Measurements from ENCODE around the gene PLCD3.

The PLCD3 gene

GRCh38 chr17:45148183-45149036 lies 16.1 kb upstream of the PLCD3 start, which contains the start of gene HEXIM1:
Gene HEXIM1 (plus strand): TSS chr17:45148475. CDS start chr17:45149191, 716 bp downstream.
- no peak for TF ChIP-seq CTCF (IDR thresholded peaks at IDR 0.05)

- no peak for TF ChIP-seq CTCF (IDR thresholded peaks at IDR 0.05)
Observed at GRCh38 chr17:45147581-45148182, 15.4 kb upstream of the PLCD3 start.

- TF ChIP-seq CTCF (IDR thresholded peaks at IDR 0.05) = no peak
Observed at GRCh38 chr17:45146890-45147580, 14.7 kb upstream of the PLCD3 start.

GRCh38 chr17:45146592-45146889 lies 14.2 kb upstream of the PLCD3 start:
- TF ChIP-seq CTCF (IDR thresholded peaks at IDR 0.05) = no peak

- no peak for TF ChIP-seq CTCF (IDR thresholded peaks at IDR 0.05)
Observed at GRCh38 chr17:45146166-45146565, 13.9 kb upstream of the PLCD3 start.

DNA sequence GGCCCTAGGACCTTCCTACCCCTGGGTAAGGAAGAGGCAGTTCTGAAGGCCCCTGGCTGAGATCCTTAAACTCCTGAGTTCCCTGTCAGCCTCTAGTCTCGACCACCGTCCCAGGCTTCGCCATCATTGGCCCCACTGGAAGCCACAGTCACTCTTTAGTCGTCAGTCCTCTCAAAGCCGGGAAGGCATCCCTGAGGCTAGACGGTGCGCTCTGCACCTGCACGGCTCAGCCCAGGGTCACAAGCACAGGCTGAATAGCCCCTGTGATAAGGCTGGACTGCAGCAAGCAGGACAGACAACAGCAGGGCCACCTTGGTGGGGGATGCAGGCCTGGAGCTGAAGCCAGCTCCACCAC lies 12.7 kb upstream of the PLCD3 start:
- no peak for TF ChIP-seq CTCF (IDR thresholded peaks at IDR 0.05)

DNA sequence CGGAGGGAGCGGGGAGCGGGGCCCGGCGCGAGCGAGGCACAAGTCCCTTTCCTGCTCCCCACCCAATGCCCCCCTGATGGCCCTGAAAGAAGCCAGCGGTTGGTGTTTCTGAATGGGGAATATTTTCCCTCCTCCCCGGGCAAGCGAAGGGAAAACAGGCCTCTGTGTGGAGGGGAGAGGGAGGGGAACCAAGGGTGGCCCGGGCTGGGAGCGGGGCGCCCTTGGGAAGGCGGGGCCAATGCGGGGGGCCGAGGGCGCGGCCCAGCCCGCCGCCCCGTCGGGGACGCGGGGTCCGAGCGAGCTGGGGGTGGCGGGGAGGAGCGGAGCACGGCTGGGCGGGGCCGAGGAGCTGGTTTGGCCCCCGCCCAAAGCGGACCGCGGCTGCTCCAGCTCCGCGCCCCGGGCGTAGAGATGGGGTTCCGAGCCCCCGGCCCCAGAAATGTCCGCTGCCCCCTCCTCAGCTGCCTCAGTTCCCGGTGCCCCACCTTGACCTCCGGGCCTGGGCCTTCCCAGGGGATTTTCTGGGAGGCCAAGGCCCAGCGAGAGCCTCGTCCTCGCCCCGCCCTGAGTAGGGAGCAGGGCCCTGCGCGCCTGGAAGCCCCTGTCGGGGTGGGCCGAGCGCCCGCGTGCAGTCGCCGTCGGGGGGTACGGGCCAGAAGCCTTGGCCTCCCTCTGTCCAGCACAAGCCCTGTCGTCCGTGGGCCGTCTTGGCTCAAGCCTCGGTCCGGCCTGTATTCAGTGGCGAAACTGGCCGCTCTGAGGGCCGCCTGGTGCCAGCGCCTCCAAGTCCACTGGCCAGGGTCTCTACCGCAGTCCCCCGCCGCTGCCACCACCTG lies 12.1 kb upstream of the PLCD3 start:
- no peak for TF ChIP-seq CTCF (IDR thresholded peaks at IDR 0.05)

Data from LNCAP (cell line).